HG03520 (cell line): Measurements from ENCODE around the gene FAM219A.

Source experiments
- ATAC-seq: cut with Tn5 transposase; IDR thresholded peaks from one replicate; pipeline ENCODE4 v1.9.1; 2021; ENCODE audit warnings: mild to moderate bottlenecking, moderate library complexity; ENCODE audit not compliant: unreplicated experiment

The FAM219A gene

GRCh38 chr9:34403554-34404380, 54.6 kb downstream of the FAM219A start:
- ATAC-seq, result no peak

DNA sequence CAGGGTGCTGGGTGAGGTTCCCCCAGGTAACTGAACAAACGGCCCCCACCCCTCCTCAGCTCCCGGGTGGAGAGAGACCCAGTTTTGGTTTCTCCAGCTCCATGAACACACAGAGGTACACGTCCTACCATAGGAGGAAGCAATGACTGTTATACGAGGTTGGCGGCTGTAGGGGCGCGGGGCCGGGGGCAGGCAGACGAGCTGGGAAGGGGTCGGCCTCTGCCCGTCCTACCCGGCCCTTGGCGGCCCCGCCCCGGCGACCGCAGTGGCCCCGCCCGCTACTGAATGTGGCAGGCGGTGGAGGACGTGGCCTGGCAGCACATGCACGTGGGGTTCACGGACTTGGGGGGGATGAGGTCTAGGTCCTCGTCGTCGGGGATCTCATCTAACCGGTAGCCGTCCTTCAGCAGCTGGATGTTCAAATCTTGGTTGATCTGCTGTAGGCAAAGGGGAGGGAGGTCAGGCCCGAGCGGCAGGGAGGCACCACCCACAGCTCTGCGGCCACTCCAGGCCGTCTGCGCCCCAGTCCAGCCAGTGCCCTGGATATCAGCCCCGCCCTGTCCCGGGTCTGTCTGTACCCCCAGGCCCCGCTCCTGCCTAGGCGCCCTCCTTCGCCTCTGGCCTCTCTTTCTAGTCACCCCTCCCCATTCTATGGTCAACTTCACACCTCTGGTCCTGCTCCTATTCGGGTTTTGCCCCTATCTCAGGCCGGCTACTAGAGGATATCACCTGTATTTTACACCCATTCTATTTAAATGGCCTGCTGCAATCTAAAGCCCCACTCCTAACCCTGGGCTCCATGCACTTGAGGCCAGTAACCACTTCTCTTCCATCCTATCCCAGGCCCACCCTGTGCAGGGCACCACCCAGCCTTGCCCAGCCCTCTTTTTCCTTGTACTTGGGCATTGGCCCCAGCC, 57.4 kb downstream of the FAM219A start:
- ATAC-seq, result no peak

GRCh38 chr9:34400275-34400674, 58.1 kb downstream of the FAM219A start:
- no peak for ATAC-seq

DNA sequence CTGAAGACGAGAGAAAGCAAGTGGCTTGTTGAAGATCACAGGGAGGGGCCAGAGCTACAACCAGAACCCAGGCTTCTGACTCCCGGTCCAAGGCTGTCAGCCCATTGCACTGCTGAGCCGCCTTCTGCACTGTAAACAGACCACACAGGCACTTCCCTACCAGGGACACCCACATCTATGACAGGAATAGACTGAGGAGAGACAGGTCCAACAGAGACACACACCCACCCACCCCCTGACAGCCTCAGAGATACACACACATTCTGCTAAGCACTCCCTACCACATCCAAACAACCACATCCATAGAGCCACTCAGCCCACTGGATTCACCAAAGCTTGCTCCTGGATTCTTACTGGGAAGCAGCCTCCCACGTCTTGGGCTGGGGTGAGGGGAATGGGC, 58.6 kb downstream of the FAM219A start:
- ATAC-seq, result no peak

GRCh38 chr9:34398875-34399274, 59.5 kb downstream of the FAM219A start:
- ATAC-seq, result no peak

- no peak for ATAC-seq
These were observed 61.8 kb downstream of the FAM219A start for GRCh38 chr9:34396276-34397214.

- ATAC-seq, result no peak
These were observed 65.9 kb downstream of the FAM219A start for GRCh38 chr9:34392511-34392910.

GRCh38 chr9:34387239-34387638, 71.1 kb downstream of the FAM219A start:
- no peak for ATAC-seq

DNA sequence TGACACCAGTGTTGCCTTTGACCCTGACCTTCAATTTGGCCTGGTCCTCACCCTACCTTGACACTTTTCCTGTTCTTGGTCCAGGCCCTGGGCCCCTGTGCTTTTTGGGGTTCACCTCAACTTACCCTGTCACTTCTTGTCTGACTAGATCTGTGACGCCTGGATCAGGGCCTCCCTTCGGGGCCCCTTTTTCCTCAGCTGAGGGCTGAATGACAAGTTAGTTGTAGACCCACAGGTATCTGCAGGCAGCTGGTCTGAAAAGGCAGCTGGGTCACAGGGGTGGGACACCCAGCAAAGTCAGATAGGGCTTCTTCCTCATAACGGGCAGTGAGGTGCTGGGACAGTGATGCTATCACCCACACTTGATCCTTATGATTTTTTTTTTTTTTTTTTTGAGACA, 71.7 kb downstream of the FAM219A start:
- ATAC-seq, result no peak

DNA sequence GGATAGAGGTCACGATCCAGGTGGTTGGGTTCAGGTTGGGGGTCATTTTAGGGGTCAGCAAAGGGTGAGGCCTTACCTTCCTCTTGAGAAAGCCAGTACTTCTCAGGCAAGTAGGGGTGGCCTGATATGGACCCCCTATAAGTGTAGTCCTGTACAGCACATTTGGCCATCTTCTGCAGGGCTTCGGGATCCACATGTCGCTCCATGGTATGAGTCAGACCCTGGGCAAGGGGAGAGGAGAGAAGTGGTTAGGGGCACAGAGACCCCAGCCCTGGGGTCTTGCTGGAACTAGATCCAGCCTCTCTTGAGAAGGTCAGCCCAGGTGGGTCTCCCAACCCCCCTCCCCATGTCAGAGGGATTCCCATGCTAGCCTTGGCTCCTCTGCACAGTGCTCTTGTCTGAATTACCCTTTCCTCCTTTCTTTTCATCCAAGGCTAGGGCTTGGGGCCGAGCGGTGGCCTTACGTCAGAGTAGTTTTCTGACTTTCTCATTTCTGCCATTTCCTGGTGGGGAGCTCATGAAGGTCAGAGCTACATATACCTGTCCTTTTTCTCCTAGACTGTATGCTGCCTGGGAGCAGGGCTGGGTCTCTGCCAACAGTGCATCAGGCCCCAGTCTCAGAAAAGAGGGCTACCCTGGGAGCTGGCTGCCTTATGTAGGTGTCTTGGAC, 72.7 kb downstream of the FAM219A start:
- no peak for ATAC-seq

GRCh38 chr9:34384368-34385165, 73.8 kb downstream of the FAM219A start:
- ATAC-seq, result no peak

GRCh38 chr9:34383904-34384303, 74.5 kb downstream of the FAM219A start:
- no peak for ATAC-seq

DNA sequence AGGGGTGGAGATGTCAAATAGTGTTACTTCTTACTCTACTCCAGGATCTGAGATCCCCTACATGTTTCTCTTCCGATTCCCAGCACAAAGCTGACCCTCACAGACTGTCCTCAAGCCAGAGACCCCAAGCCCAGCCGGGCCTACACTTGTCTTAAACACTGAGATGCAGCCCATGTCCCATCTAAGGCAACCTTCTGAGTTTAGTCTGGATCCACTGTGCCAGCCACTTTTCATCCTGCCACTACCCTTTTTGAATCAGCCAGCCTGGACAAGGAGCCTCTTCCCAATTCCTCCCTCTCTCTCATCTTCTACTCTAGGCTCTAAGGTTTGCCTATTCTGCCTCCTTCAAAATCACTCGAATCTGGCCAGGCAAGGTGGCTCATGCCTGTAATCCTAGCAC, 75.5 kb downstream of the FAM219A start:
- ATAC-seq, result no peak

- no peak for ATAC-seq
These were observed 76.3 kb downstream of the FAM219A start for GRCh38 chr9:34382054-34382453.

DNA sequence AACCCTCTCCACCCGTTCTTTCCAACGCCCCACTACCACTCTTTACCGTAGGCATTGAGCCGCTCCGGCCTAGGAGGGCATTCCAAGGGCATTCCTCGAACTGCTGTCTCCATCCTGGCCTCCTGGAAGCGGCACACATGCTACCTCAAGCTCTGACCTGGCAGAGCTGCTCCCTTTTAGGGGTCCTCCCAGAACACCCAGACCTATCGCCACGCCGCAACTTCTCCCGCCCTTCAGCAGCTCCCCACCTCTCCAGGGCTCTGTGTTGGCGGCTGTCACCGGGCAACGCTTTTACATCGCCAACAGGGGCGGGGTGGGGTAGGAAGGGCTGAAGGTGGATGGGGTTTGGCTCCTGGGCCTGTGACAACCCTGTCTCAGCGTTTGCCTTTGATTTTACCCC, 77.0 kb downstream of the FAM219A start:
- ATAC-seq, result no peak

GRCh38 chr9:34380511-34381315, 77.7 kb downstream of the FAM219A start:
- no peak for ATAC-seq

DNA sequence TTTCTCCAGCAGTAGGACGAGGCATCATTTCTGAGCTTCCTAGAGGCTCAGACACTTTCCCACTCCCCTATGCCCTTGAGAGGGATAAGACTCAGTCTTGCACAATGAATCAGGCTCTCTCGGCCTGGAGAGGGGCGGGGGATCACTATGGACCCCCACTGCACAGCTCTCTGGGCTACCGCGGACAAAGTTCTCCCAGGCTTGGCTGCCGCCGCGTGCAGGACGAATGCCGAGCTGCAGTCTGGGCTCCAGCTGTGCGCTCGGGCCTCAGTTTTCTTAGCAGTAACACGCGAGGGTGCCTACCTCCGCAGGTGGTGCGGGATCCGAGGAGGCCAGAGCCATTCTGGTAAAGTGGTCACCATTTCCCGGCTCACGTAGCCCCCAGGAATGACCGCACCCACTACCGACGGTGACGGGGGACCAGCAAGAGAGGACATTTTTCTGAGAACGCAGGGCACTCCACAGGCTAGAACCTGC, 78.3 kb downstream of the FAM219A start:
- no peak for ATAC-seq

- no peak for ATAC-seq
These were observed 78.9 kb downstream of the FAM219A start for GRCh38 chr9:34379334-34380033.
